Measurements from ENCODE around the gene TMBIM1.
"Not testable (repeated sequence)": the region's sequence is repeated elsewhere in the genome, so short reads cannot be mapped to it uniquely, and the experiment has no call there.

Gene TMBIM1

GRCh38 chr2:218273908-218274249 is 18.4 kb downstream of the TMBIM1 start:
- H3K4me1 Mint-ChIP-seq (ENCODE audit: low read depth) = peaks cover 35% of the 10 kb centered on the region
- H3K27ac Mint-ChIP-seq = peak overlapping the region; percentile 34
- peaks cover 4% of the 10 kb centered on the region for H3K36me3 Mint-ChIP-seq
- no peak overlapping the region for H3K4me3 Mint-ChIP-seq
- no peaks in the 10 kb centered on the region for H3K9me3 Mint-ChIP-seq (ENCODE audit: low read depth)
- H3K27me3 Mint-ChIP-seq = no peaks in the 10 kb centered on the region

GRCh38 chr2:218273214-218273907 is 18.9 kb downstream of the TMBIM1 start:
- peaks cover 36% of the 10 kb centered on the region for H3K4me1 Mint-ChIP-seq (ENCODE audit: low read depth)
- H3K27me3 Mint-ChIP-seq; H3K4me3 Mint-ChIP-seq; H3K36me3 Mint-ChIP-seq; H3K9me3 Mint-ChIP-seq (ENCODE audit: low read depth): not testable (repeated sequence)
- peak overlapping the region; percentile 34 for H3K27ac Mint-ChIP-seq

- Mint-ChIP-seq H3K4me3 (no peak overlapping the region), H3K27ac (peak overlapping the region; percentile 28), H3K4me1 (ENCODE audit: low read depth) (peaks cover 36% of the 10 kb centered on the region), H3K9me3 (ENCODE audit: low read depth) (no peaks in the 10 kb centered on the region), H3K36me3 (peaks cover 4% of the 10 kb centered on the region), H3K27me3 (no peaks in the 10 kb centered on the region)
These were observed 19.6 kb downstream of the TMBIM1 start for GRCh38 chr2:218272531-218273212.

- H3K4me3 Mint-ChIP-seq = peak overlapping the region; percentile 95
- H3K36me3 Mint-ChIP-seq = peaks cover 6% of the 10 kb centered on the region
- peak overlapping the region; percentile 11 for H3K27ac Mint-ChIP-seq
- peaks cover 43% of the 10 kb centered on the region for H3K4me1 Mint-ChIP-seq (ENCODE audit: low read depth)
- no peaks in the 10 kb centered on the region for H3K27me3 Mint-ChIP-seq
- H3K9me3 Mint-ChIP-seq (ENCODE audit: low read depth) = no peaks in the 10 kb centered on the region
These were observed 20.3 kb downstream of the TMBIM1 start for GRCh38 chr2:218271865-218272530.

- Mint-ChIP-seq H3K9me3 (ENCODE audit: low read depth) (no peaks in the 10 kb centered on the region), H3K36me3 (peaks cover 6% of the 10 kb centered on the region), H3K4me1 (ENCODE audit: low read depth) (peaks cover 43% of the 10 kb centered on the region), H3K4me3 (peak overlapping the region; percentile 95), H3K27ac (peak overlapping the region; percentile 11), H3K27me3 (no peaks in the 10 kb centered on the region)
These were observed 20.9 kb downstream of the TMBIM1 start for GRCh38 chr2:218271487-218271797.

- Mint-ChIP-seq H3K27ac (peak overlapping the region; percentile 90), H3K4me1 (ENCODE audit: low read depth) (peaks cover 44% of the 10 kb centered on the region), H3K27me3 (no peaks in the 10 kb centered on the region), H3K4me3 (peak overlapping the region; percentile 95), H3K36me3 (peaks cover 6% of the 10 kb centered on the region), H3K9me3 (ENCODE audit: low read depth) (no peaks in the 10 kb centered on the region)
These were observed 21.4 kb downstream of the TMBIM1 start for GRCh38 chr2:218270721-218271486.

DNA sequence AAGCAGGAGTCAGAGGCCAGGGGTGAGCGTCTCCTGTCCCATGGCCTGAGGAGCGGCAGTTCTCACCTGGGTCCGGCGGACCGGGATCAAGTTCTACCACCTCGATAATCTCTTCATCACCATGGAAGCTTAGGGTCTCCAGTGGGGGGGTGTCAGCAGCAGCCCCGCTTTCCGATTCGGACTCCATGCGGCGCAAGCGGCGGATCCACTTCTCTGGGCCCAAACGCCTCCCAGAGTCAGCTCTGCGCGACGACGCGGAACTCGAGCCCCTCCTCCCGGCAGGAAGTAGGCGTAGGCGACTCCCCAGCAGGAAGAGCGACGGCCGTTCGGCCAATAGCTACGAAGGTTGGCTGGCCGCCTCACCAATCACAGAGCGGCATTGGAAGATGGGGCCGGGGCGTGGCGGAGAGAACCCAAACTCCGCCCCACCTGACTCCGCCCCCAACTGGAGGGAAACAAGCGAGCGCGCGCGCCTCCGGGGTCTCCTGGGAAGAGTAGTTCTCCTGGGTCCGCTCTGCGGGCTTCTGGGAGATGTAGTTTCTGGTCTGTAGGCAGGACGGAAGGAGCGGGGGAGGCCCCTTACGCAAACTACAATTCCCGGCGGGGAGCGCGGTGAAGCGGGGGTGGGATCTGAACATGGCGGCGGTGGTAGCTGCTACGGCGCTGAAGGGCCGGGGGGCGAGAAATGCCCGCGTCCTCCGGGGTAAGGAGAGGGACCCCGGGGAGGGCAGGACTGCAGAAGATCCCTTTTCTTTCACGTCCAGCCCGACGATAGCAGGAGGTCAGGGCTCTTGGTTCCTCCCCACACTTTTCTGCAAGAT is 22.2 kb downstream of the TMBIM1 start, which contains the start of the genes AAMP and PNKD:
AAMP (minus strand) TSS at position 238 of the 821 bp plus-strand sequence; CDS start at position 187, 51 bp downstream.
PNKD (plus strand) TSS at position 620 of the 821 bp plus-strand sequence; CDS start at position 637, 17 bp downstream.
- no peaks in the 10 kb centered on the region for H3K9me3 Mint-ChIP-seq (ENCODE audit: low read depth)
- peaks cover 45% of the 10 kb centered on the region for H3K4me1 Mint-ChIP-seq (ENCODE audit: low read depth)
- H3K27ac Mint-ChIP-seq = peak within 1 kb of the TSS; percentile 90
- H3K27me3 Mint-ChIP-seq = no peaks in the 10 kb centered on the region
- peak within 1 kb of the TSS; percentile 95 for H3K4me3 Mint-ChIP-seq
- peaks cover 6% of the 10 kb centered on the region for H3K36me3 Mint-ChIP-seq

DNA sequence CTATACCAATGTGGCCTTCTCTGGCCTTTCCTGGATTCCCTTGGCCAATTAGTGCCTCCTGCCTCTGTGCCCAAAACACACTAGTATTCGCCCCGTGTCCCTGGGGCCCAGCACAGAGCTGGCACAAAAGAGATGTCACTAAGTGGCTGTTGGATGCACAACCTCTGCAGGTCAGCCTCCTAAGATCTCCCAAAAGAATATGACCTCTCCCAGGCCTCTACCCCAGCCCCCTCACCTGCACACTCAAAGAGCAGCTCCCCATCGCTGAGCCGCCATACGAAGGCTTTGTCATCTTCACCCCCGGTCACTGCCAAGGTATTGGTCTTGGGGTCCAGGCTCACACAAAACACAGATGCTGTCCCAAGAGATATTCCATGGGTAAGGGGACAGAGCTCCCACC is 25.0 kb downstream of the TMBIM1 start:
- no peaks in the 10 kb centered on the region for H3K27me3 Mint-ChIP-seq
- H3K9me3 Mint-ChIP-seq (ENCODE audit: low read depth) = no peaks in the 10 kb centered on the region
- no peak overlapping the region for H3K27ac Mint-ChIP-seq
- peaks cover 6% of the 10 kb centered on the region for H3K36me3 Mint-ChIP-seq
- H3K4me3 Mint-ChIP-seq = peak overlapping the region; percentile 39
- peaks cover 41% of the 10 kb centered on the region for H3K4me1 Mint-ChIP-seq (ENCODE audit: low read depth)

- Mint-ChIP-seq H3K27me3 (no peaks in the 10 kb centered on the region), H3K4me1 (ENCODE audit: low read depth) (peaks cover 33% of the 10 kb centered on the region), H3K4me3 (no peak overlapping the region), H3K9me3 (ENCODE audit: low read depth) (no peaks in the 10 kb centered on the region), H3K27ac (no peak overlapping the region), H3K36me3 (peaks cover 6% of the 10 kb centered on the region)
These were observed 25.9 kb downstream of the TMBIM1 start for GRCh38 chr2:218266316-218266979.

GRCh38 chr2:218265626-218266025 is 26.7 kb downstream of the TMBIM1 start:
- Mint-ChIP-seq H3K4me3 (no peak overlapping the region), H3K27me3 (no peaks in the 10 kb centered on the region), H3K4me1 (ENCODE audit: low read depth) (peaks cover 26% of the 10 kb centered on the region), H3K9me3 (ENCODE audit: low read depth) (no peaks in the 10 kb centered on the region), H3K36me3 (peaks cover 6% of the 10 kb centered on the region), H3K27ac (no peak overlapping the region)

DNA sequence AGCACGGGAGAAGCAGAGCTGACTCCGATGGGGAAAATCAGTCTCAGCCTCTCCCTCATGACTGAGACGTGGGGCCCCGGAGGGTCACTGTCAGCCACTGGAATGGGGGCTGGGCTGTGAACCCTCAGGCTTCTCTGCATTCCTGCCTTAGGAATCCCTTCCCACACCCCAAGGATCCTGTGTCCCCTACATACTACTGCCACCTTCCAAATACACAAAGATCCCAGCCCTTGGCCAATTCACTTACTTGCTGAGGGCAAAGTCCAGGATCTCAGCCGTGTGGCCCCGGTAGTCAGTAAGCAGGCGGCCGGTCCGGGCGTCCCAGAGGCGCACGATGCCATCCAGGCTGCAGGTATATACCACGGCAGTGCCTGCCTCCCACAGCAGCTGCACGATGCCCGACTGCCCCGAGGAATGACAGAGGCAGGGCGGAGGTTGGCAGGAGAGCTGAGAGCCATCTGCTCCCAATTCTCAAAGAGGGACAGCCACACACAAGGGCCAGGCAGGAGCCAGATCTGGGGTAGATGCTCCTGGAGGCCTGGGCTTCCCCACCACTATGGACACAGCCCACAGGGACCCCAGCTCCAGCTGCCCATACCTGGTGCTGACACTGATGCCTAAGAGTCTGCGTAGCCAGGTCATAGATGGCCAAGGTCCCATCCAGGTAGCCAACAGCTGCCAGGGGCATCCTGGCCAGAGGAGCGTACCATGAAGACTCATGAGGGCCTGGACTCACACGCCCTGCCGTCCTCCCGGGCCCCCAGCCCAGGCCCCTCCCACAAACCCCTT is 27.3 kb downstream of the TMBIM1 start:
- H3K4me3 Mint-ChIP-seq = no peak overlapping the region
- H3K36me3 Mint-ChIP-seq = peaks cover 6% of the 10 kb centered on the region
- no peaks in the 10 kb centered on the region for H3K27me3 Mint-ChIP-seq
- peaks cover 22% of the 10 kb centered on the region for H3K4me1 Mint-ChIP-seq (ENCODE audit: low read depth)
- H3K27ac Mint-ChIP-seq = no peak overlapping the region
- no peaks in the 10 kb centered on the region for H3K9me3 Mint-ChIP-seq (ENCODE audit: low read depth)

DNA sequence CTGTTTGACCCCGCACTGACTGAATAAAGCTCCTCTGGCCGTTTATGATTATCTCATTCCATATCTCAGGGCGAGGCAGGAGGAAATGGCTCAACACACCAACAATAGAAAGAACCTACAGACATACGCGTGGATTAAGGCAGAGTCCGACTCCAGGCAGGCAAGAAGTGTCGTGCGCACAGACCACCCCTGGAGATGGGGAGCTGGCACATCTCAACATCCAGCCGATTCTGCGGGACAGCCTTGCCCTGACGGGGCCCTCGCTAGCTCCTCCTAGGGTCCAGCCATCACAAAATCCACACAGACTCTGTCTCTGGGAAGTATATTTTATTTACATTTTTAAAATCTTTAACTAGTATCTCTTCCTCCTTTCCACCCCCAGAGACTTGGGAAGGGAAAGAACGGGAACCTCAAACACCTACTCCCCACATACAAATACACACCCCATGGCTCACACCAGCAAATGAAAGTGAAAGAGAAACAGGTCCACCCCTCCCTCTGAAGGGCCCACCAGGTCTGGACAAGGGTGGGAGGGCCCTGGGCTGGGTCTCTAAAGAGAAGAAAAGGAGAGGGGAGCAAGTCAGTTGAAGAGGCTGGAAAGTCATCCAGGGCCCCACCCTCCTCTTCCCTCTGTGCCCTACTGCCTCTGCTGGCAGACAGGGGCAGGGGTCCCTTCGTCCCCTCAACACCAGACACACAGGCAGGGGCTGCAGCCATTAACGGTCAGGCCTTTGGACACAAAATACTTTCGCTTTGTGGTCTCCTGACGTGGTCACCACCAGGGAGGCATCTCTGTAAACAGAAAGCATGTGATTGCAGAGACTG is 28.3 kb downstream of the TMBIM1 start:
- peaks cover 2% of the 10 kb centered on the region for H3K36me3 Mint-ChIP-seq
- H3K27me3 Mint-ChIP-seq = no peaks in the 10 kb centered on the region
- peaks cover 22% of the 10 kb centered on the region for H3K4me1 Mint-ChIP-seq (ENCODE audit: low read depth)
- H3K4me3 Mint-ChIP-seq = no peak overlapping the region
- H3K27ac Mint-ChIP-seq = no peak overlapping the region
- no peaks in the 10 kb centered on the region for H3K9me3 Mint-ChIP-seq (ENCODE audit: low read depth)

Measured in activated naive CD8-positive, alpha-beta T cell (primary cell).